ENCODE measurements around the gene BMERB1.

Gene BMERB1

DNA sequence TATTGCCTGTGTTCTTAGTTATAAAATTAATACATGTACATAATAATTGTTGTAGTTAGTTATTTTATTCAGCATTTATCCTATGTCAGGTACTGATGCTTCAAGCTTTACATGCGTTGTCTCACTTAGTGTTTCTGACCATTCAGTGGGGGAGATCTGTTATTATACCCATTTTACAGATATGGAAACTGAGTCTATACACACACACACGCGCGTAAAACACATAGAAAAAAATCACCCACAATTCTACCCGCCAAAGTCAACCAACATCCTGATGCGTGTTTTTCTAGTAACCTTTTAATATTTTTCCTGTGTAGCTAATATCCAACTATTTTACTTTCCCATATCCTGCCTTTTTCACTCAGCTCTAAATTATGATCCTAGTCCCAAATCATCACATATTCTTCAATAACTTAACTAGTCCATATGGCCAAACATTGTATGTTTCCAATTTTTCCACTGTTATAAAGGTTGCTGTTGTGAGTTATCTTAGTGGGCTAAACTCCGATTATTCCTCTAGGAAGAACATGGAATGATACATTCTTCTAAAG is 48.4 kb downstream of the BMERB1 start:
- Mint-ChIP-seq H3K27me3 (no peaks in the 10 kb centered on the region), H3K4me1 (peaks cover 5% of the 10 kb centered on the region), H3K27ac (ENCODE audit: low read depth) (no peak overlapping the region), H3K9me3 (no peaks in the 10 kb centered on the region), H3K36me3 (ENCODE audit: insufficient read depth) (peaks cover 2% of the 10 kb centered on the region), H3K4me3 (no peak overlapping the region)
- DNase-seq (ENCODE audit: low spot score in 2 of 2) (no peak), ATAC-seq (replicated peaks; ENCODE audit: extremely low read depth, poor library complexity, severe bottlenecking) (no peak)

DNA sequence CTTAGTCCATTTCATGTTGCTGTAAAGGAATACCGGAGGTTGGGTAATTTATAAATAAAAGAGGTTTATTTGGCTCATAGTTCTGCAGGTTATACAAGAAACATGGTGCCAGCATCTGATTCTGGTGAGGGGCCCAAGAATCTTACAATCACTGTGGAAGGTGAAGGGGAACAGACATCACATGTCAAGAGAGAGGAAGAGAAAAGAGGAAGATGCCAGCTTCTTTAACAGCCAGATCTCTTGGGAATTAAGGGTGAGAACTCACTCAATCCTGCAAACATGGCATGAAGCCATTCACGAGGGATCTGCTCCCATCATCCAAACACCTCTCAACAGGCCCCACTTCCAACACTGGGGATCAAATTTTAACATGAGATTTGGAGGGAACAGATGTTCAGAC is 49.5 kb downstream of the BMERB1 start:
- Mint-ChIP-seq H3K27ac (ENCODE audit: low read depth) (no peak overlapping the region), H3K9me3 (no peaks in the 10 kb centered on the region), H3K4me3 (no peak overlapping the region), H3K4me1 (peaks cover 5% of the 10 kb centered on the region), H3K36me3 (ENCODE audit: insufficient read depth) (peaks cover 2% of the 10 kb centered on the region), H3K27me3 (no peaks in the 10 kb centered on the region)
- ATAC-seq (replicated peaks; ENCODE audit: extremely low read depth, poor library complexity, severe bottlenecking) = no peak
- no peak for DNase-seq (ENCODE audit: low spot score in 2 of 2)

DNA sequence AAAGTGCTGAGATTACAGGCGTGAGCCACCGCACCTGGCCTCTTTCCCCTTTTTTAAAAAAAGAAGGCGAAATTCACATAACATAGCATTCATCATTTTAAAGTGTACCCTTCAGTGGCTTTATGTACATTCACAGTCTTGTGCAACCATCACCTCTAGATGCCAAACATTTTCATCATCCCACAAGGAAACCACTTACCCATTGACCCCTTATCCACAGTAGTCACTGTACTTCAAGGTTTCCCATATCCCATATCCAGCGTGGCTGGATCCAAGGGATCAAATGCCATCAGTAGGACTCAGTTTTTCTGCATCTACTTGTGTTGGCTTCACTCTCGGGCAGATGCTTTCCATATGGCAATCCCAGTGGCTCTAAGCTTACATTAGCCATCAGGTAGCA is 50.3 kb downstream of the BMERB1 start:
- no peak overlapping the region for H3K27ac Mint-ChIP-seq (ENCODE audit: low read depth)
- no peak overlapping the region for H3K4me3 Mint-ChIP-seq
- H3K4me1 Mint-ChIP-seq = peaks cover 5% of the 10 kb centered on the region
- peaks cover 2% of the 10 kb centered on the region for H3K36me3 Mint-ChIP-seq (ENCODE audit: insufficient read depth)
- ATAC-seq (replicated peaks; ENCODE audit: extremely low read depth, poor library complexity, severe bottlenecking) = no peak
- DNase-seq (ENCODE audit: low spot score in 2 of 2) = no peak
- no peaks in the 10 kb centered on the region for H3K27me3 Mint-ChIP-seq
- no peaks in the 10 kb centered on the region for H3K9me3 Mint-ChIP-seq

DNA sequence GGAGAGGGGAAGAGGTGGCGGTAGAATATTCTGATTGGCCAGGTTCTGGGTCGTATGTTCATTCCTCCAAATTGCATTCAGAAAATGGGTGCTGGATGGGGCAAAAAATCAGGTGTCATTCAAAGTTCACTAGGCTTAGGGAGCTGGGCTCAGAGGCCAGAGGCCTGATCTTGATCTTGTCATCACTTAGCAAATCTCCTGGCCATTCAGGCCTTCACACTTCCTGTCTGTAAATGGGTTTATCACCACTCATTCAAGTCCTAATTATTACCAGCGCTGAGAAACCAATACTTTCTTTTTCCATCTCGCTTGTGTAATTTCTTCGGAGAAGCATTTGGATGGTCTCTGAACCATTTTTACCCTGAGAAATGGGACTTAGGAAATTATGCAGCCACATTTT is 50.8 kb downstream of the BMERB1 start:
- peaks cover 5% of the 10 kb centered on the region for H3K4me1 Mint-ChIP-seq
- peaks cover 2% of the 10 kb centered on the region for H3K36me3 Mint-ChIP-seq (ENCODE audit: insufficient read depth)
- no peaks in the 10 kb centered on the region for H3K27me3 Mint-ChIP-seq

DNA sequence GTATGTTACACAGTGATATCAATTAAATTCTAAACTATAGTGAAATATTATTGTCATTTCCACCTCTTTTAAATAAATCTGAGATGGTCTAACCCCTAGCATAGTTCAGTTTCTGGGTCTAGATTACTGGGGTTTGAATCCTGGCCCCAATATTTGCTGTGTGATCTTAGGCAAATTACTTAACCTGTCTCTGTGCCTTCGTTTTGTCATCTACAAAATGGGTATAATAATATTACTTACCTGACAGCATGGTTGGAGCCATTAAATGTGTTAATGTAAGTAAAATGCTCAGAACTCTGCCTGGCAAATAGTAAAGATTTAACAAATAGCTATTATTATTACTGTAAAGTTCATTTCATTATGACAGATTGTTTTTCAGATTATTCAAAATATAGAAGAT is 52.3 kb downstream of the BMERB1 start:
- Mint-ChIP-seq H3K36me3 (ENCODE audit: insufficient read depth) (peaks cover 2% of the 10 kb centered on the region), H3K27ac (ENCODE audit: low read depth) (no peak overlapping the region), H3K4me3 (no peak overlapping the region), H3K9me3 (no peaks in the 10 kb centered on the region), H3K4me1 (peaks cover 5% of the 10 kb centered on the region), H3K27me3 (no peaks in the 10 kb centered on the region)
- ATAC-seq (replicated peaks; ENCODE audit: extremely low read depth, poor library complexity, severe bottlenecking) = no peak
- no peak for DNase-seq (ENCODE audit: low spot score in 2 of 2)

More for the DNA sequence above, 50.8 kb downstream of the BMERB1 start:
- Mint-ChIP-seq H3K9me3 (no peaks in the 10 kb centered on the region), H3K27ac (ENCODE audit: low read depth) (no peak overlapping the region), H3K4me3 (no peak overlapping the region)
- no peak for DNase-seq (ENCODE audit: low spot score in 2 of 2)
- ATAC-seq (replicated peaks; ENCODE audit: extremely low read depth, poor library complexity, severe bottlenecking) = no peak

DNA sequence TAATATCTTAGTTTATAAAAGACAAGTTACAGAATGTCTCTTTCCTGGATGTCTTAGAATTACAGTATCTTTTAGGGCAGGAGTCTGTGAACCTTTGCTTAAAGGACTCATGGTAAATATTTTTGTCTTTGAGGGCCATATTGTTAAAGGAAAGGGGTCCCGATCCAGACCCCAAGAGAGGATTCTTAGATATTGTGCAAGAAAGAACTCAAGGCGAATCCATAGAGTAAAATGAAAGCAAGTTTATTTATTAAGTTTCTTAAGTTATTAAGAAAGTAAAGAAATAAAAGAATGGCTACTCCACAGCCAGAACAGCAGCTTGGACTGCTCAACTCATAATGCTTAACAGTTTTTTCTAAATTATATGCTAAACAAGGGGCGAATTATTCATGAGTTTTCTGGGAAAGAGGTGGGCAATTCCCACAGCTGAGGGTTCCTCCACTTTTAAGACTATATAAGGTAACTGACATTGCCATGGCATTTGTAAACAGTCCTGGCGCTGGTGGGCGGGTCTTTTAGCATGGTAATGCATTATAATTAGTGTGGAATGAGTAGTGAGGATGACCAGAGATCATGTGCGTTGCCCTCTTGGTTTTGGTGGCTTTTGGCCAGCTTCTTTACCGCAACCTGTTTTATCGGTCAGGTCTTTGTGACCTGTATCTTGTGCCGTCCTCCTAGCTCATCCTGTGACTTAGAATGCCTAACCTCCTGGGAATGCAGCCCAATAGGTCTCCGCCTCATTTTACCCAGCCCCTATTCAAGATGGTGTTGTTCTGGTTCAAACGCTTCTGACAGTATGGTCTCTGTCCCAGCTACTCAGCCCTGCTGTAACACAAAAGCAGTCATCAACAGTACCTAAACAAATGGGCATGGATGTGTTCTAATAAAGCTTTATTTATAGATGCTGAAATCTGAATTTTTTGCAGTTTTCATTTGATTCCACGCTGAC is 53.2 kb downstream of the BMERB1 start:
- Mint-ChIP-seq H3K27ac (ENCODE audit: low read depth) (no peak overlapping the region), H3K27me3 (no peaks in the 10 kb centered on the region), H3K4me1 (no peaks in the 10 kb centered on the region), H3K36me3 (ENCODE audit: insufficient read depth) (peaks cover 1% of the 10 kb centered on the region), H3K9me3 (no peaks in the 10 kb centered on the region), H3K4me3 (no peak overlapping the region)
- ATAC-seq (replicated peaks; ENCODE audit: extremely low read depth, poor library complexity, severe bottlenecking) = no peak
- no peak for DNase-seq (ENCODE audit: low spot score in 2 of 2)

DNA sequence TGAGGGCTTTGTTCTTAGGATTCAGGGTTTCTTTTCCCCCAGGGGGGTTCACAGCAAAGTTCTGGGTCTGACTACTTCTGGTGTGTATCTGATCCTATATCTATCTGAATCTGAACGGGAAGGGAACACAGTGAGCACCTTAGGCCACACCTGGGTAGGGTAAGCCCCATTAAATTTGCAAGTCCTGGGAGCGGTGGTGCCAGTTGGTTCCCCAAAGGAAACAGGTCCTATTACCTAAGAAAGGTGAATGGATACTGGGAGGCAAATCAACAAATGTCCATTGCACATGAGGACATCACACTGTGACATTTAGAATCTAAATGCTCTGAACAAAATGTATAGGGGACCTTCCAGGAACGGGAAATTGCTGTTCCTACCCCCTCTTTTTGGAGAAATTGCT is 54.6 kb downstream of the BMERB1 start:
- Mint-ChIP-seq H3K9me3 (no peaks in the 10 kb centered on the region), H3K27me3 (no peaks in the 10 kb centered on the region), H3K27ac (ENCODE audit: low read depth) (no peak overlapping the region), H3K4me1 (no peaks in the 10 kb centered on the region), H3K4me3 (no peak overlapping the region), H3K36me3 (ENCODE audit: insufficient read depth) (peaks cover 1% of the 10 kb centered on the region)
- ATAC-seq (replicated peaks; ENCODE audit: extremely low read depth, poor library complexity, severe bottlenecking) (no peak), DNase-seq (ENCODE audit: low spot score in 2 of 2) (no peak)

DNA sequence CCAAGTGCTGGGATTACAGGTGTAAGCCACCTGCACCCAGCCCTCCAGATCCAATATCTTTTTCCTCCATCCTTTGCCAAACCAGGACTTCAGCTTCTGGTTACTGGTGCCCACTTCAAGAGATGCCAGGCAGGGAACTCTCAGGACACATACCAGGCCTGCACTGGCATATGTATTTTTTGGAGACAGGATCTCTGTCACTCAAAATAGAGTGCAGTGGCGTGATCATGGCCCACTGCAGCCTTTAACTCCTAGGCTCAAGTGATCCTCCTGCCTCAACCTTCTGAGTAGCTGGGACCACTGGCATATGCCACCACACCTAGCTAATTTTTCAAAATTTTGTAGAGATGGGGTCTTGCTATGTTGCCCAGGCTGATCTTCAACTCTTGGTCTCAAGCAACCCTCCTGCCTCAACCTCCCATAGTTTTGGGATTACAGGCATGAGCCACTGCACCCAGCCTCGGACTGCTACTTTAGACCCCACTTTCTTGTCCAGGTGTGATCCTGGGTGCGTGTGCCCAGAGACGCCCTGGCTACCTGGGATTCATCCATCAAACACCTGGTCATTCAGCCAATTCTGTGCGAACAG is 55.8 kb downstream of the BMERB1 start:
- H3K27me3 Mint-ChIP-seq = no peaks in the 10 kb centered on the region
- H3K4me3 Mint-ChIP-seq = no peak overlapping the region
- peaks cover 1% of the 10 kb centered on the region for H3K36me3 Mint-ChIP-seq (ENCODE audit: insufficient read depth)
- no peaks in the 10 kb centered on the region for H3K4me1 Mint-ChIP-seq
- H3K27ac Mint-ChIP-seq (ENCODE audit: low read depth) = no peak overlapping the region
- DNase-seq (ENCODE audit: low spot score in 2 of 2) (no peak), ATAC-seq (replicated peaks; ENCODE audit: extremely low read depth, poor library complexity, severe bottlenecking) (no peak)
- no peaks in the 10 kb centered on the region for H3K9me3 Mint-ChIP-seq

DNA sequence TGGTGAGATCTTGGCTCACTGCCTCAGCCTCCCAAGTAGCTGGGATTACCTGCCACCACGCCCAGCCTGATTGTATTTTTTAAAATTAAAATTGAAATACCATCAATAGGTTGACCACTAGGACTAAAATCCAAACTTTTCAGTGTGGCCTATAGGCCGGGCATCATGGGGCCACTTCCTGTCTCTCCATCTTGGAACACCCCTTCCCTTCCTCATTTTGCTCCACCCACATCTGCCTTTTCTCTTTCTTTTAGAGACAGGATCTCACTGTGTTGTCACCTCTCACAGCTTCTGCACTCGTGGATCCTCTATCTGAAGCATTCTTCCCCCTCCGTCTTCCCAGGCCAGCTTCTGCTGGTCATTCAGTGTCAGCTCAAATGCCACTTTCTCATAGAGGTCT is 57.0 kb downstream of the BMERB1 start:
- Mint-ChIP-seq H3K4me3 (no peak overlapping the region), H3K27me3 (no peaks in the 10 kb centered on the region), H3K4me1 (no peaks in the 10 kb centered on the region), H3K9me3 (no peaks in the 10 kb centered on the region), H3K36me3 (ENCODE audit: insufficient read depth) (no peaks in the 10 kb centered on the region), H3K27ac (ENCODE audit: low read depth) (no peak overlapping the region)
- DNase-seq (ENCODE audit: low spot score in 2 of 2) = no peak
- ATAC-seq (replicated peaks; ENCODE audit: extremely low read depth, poor library complexity, severe bottlenecking) = no peak

DNA sequence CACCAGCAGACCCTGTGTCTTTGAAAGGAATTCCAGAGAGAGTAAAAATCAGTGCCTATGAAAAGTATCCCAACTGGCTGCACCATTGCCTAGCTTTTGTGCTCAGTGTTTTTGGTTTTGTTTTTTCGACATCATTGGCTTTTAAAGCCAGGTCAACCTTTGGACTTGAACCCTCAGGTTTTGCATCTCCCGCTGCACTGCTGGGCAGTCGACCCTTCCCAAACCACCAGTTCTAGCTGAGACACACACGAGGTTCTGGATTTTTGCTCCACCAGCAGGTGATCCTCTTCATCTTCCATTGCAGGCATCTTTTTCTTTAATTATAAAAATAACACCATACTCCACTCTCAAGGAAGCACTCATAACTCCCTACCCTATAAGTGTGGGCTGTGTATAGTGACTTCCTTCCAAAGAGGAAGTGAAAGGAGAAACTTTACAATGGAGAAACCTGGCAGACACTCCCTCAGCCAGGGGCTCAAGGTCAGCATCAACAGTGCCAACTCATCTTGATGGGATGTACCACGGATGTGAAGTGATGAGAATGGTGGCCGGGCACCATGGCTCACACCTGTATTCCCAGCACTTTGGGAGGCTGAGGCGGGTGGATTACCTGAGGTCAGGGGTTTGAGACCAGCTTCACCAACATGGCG is 57.8 kb downstream of the BMERB1 start:
- H3K27me3 Mint-ChIP-seq = no peaks in the 10 kb centered on the region
- H3K9me3 Mint-ChIP-seq = no peaks in the 10 kb centered on the region
- H3K4me1 Mint-ChIP-seq = no peaks in the 10 kb centered on the region
- H3K36me3 Mint-ChIP-seq (ENCODE audit: insufficient read depth) = no peaks in the 10 kb centered on the region
- no peak overlapping the region for H3K27ac Mint-ChIP-seq (ENCODE audit: low read depth)
- ATAC-seq (replicated peaks; ENCODE audit: extremely low read depth, poor library complexity, severe bottlenecking) (no peak), DNase-seq (ENCODE audit: low spot score in 2 of 2) (no peak)
- H3K4me3 Mint-ChIP-seq = no peak overlapping the region

DNA sequence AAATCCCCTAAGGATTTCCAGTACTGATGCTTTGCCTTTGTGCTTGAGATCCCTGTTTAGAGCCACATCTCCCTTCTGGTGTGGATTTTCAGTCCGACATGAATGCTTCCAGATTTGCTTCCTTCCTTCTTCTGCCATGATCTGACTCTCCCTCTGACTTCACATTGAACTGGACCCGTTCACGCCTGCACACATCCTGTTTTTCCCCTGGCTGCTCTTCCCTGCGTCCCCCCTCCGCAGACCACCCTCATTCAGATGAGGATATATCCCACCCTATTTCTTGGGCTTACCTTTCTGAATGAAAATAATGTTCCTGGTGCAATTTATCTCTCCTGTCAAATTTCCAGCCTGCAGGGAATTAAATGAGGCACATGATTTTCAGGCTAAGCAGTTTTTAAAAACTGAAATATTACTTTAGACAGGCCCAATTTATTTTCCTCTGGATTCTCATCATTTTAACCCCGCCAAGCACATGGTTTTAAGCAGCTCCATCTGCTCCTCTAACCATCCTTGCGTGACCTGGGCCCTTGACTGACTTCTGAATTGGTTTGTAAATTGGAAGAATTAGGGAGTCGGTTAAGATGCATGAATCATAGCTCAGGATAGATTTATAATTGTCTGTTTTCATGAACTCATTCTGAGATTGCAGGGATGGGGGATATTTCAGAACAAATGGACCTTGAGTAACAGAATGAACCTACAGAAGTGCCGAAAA is 59.2 kb downstream of the BMERB1 start:
- Mint-ChIP-seq H3K27ac (ENCODE audit: low read depth) (no peak overlapping the region), H3K9me3 (no peaks in the 10 kb centered on the region), H3K36me3 (ENCODE audit: insufficient read depth) (no peaks in the 10 kb centered on the region), H3K4me3 (no peak overlapping the region), H3K27me3 (no peaks in the 10 kb centered on the region), H3K4me1 (no peaks in the 10 kb centered on the region)
- ATAC-seq (replicated peaks; ENCODE audit: extremely low read depth, poor library complexity, severe bottlenecking) (no peak), DNase-seq (ENCODE audit: low spot score in 2 of 2) (no peak)

DNA sequence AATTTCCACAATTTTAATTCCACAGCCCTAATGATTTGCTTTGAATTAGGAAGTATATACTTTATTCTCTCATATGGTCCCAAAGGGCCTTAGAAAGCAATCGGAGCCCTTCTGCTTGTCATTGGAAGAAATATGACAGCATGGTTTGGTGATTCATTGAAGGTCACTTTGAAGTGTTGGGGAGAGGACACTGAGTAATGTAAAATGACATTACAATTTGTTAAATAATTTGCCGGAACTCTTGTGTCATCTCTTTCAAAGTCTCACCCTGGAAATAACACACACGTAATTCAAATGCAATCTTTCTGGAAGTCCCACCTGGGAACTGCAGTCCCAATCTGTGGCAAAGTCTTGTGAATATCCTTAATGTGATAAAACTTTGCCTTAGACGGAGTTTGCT is 59.8 kb downstream of the BMERB1 start:
- ATAC-seq (replicated peaks; ENCODE audit: extremely low read depth, poor library complexity, severe bottlenecking) (no peak), DNase-seq (ENCODE audit: low spot score in 2 of 2) (no peak)
- Mint-ChIP-seq H3K27ac (ENCODE audit: low read depth) (no peak overlapping the region), H3K4me1 (no peaks in the 10 kb centered on the region), H3K36me3 (ENCODE audit: insufficient read depth) (no peaks in the 10 kb centered on the region), H3K27me3 (no peaks in the 10 kb centered on the region), H3K4me3 (no peak overlapping the region), H3K9me3 (no peaks in the 10 kb centered on the region)
